Adipose tissue (tissue), 3 donors: ENCODE measurements around the gene CDKAL1. TPM values are rescaled to one million over a fixed set of nuclear protein-coding genes. Genes with fewer than 3 reads are reported as not detected.
"Not testable (repeated sequence)": the region's sequence is repeated elsewhere in the genome, so short reads cannot be mapped to it uniquely, and the experiment has no call there.

Experiments used
- H3K27ac ChIP-seq: one replicate; pipeline ENCODE4 v1.5.1; 2013; ENCODE audit warnings: low read depth, low read length
- WGBS, 3 donors: extraction: QIAGEN DNeasy Blood & Tissue Kit; methylation state at CpG; one replicate each; pipeline ENCODE4 v1.1.7; 2013; 5-methylcytosine and 5-hydroxymethylcytosine counted together
- polyA plus RNA-seq, 3 donors: library from polyadenylated mRNA; stranded (reverse); fragments of 200-250 nt; gene quantifications; one replicate each; pipeline ENCODE4 v1.2.3, GENCODE V29; 2013
- donor health status: healthy with polysubstance abuse.
- donor health status: Bipolar disorder and iron deficiency.
- donor health status: healthy.

CDKAL1 gene
- 1 to 10 TPM; 2.9 to 6.0 (median 3.6) TPM for polyA plus RNA-seq

DNA sequence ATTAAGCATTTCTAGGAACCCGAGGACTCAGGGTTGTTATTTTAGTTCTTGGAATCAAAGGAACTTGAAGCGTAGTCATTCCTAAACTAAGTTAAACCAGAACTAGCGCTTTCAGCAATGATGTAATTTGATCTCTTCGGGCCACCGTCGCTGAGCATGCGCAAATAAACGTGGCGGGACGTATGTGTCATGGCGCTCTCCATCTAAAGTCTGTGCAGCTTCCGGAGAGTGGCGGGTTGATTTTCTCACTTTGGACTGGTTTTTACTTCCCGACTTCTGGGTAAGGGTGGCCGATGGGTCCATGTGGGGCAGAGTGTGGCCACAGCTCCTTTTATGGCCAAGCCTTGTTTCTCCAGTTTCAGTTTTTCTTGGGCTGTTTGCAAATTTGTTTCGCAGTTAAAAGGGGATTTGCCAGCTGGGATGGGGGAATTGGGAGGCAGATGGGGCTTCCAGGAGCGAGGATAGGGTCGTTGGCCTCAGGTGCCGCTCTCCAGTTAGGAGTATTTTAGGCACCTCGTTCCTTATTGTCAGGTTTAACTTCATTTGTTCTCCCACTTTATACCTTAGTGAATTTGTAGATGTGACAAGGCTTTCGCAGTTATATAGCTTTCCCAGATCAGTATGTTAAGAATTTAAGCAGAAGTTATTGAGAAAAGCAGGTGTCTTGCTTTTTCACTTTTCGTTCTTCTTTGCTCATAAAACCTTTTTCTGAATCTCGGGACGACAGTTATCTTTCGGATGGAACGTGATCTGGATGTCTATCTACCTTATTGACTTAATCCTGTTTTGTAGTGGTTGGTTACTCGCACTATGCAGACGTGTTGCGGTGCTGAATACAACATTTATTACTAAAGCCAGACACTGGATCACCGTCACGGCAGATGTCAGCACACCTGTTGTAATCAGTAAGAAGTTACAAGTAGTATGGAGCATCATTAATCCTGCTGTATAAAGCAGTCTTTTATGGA lies at the start of gene CDKAL1:
Gene CDKAL1 (plus strand): TSS at position 163 of the 968 bp plus-strand sequence. CDS start 11,894 bp downstream, outside the sequence.
- WGBS, 3 donors = 0 to 2% (median 0%) methylated on average over 31 of the region's 31 CpGs
- H3K27ac ChIP-seq = no peak within 1 kb of the TSS

DNA sequence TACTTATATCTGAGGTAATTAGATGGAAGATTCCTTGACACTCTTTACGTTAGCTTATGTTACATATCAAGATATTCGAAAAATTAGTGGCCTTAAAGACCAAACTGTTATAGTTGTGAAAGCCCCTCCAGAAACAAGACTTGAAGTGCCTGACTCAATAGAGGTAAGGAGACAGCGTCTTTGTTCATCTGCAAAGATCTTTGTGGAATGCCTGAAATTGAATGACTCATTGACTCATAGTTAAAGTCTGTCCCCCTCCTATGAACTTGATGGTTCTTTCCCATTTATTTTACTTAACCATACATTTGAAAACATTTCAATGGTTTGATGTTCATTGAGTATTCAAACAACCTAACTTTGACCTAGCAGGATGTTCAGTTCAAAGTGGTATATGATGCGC lies 47.6 kb upstream of the CDKAL1 start:
- no peak overlapping the region for H3K27ac ChIP-seq
- WGBS, 3 donors = 96 to 99% (median 97%) methylated on average over 4 of the region's 4 CpGs

DNA sequence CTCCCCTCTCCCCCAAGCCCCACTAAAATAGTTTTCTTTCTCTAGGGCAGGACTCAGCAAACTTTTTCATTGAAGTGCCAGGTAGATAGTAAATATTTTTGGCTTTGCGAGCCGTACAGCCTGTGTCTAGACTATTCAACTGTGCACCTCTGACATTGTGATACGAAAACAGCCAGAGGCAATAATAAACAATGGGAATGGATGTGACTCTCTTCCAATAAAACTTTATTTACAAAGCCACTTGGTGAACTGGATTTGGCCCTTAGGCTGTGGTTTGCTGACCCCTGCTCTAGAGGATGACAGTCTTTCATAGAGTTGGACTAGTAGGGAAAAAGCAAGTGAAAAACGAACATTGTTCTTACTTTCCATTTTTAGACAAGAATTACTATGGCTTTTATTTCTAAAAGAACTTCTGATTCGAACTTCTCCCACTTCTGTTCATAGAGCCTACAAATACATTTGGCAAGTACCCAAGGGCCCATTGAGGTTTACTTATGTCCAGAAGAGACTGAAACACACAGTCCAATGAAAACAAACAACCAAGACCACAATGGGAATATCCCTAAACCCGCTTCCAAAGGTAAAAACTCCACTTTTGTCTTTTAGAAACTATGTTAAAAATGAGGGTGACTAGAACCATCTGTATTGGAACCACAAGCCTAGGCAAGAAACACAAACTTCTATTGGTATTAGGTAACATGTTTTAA lies 46.4 kb upstream of the CDKAL1 start:
- WGBS, 3 donors = 95 to 97% (median 96%) methylated on average over 6 of the region's 6 CpGs
- no peak overlapping the region for H3K27ac ChIP-seq

DNA sequence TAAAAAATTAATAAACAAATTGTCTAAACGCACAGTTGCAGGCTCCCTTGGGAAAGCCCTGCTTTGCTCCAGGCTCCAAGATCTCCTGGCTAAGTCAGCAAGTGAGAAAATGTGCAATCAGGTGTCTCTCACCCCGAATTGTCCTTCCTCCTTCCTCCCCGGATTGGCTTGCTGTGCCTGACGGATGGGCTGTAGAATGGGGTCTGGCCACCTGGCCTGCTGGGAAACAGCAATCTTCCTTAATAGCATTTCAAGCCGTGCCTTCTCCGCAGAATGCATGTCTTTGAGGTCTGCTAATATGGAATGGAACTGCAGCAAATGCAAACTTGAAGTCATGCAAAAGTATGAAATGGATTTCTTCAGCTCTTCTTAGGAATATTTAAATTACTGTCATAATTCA lies 43.7 kb upstream of the CDKAL1 start:
- H3K27ac ChIP-seq = no peak overlapping the region
- 94 to 97% (median 95%) methylated on average over 6 of the region's 6 CpGs for WGBS, 3 donors

DNA sequence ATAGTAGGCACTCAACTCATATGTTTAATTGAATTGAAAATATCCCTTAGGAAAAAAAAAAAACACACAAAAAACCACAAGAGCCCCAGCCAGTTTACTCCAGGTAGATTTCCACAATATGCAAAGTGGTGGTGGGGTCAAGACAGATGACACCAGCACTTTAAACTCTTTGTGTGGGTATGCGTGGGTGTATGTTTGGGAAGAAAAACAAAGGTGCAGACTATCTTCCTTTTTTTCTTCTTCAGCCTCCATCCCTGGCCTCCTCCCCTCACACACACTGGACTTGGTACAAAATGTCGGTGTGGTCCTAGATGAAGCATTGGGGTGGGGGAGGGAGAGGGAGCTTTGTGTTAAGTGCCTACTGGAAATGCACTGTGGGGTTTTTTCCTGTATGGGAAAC lies 42.2 kb upstream of the CDKAL1 start:
- WGBS, 3 donors = 86 to 87% (median 86%) methylated on average over 2 of the region's 2 CpGs
- H3K27ac ChIP-seq = no peak overlapping the region

DNA sequence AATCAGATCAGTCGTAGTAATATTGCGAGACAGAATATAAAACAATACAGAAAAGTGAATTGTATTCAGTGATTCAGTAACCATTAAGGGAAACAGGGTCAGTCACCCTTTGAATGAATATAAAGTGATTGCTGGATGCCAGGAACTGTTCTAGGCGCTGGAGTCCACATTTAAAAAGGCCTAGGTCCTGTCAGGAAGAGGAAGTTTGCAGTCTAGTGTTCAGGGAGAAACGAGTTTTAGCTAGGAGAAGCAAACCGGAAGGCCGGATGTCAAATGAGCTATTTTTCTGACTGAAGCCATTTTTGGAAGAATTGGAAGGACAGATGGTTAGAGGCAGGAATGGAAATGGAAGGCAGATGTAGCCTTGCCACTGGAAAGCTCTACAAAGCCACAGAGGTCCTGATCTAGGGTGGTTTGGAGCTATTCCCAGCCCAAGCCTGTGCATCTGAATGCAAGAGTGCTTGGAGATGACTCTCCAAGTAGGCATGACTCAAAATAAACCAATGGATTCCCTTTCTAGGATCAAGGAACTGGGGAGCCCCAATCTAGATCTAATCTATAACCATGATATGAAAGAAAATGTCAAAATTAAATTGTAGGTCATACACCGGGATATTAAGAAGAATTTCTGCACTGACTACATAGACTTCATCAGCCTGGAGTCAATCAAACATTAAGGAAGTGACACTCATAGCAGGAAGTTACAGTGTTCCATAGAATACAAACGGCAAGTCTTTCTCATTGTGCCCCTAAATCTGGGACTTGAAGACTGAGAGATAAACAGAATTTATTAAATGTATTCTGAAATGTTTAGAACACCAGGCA lies 36.8 kb upstream of the CDKAL1 start:
- WGBS, 3 donors = 55 to 77% (median 59%) methylated on average over 8 of the region's 8 CpGs

DNA sequence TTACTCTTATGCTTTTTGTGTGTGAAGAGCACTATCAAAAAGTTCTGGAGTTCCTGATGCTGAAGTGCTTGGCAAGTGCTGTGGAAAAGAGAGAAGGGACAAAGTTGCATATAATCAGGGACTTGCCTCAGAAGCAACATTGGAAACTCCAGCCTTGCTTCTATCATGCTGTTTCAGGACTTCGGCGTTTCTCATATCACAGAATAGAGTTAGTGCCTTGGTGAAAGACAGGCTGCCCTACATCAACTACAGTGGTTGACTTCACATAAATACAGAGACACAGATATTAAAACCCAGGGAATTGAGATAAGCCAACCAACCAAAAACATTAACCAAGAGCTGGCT lies 36.2 kb upstream of the CDKAL1 start:
- WGBS, 3 donors = 94 to 99% (median 95%) methylated on average over 2 of the region's 2 CpGs
- H3K27ac ChIP-seq = no peak overlapping the region

More for the DNA sequence above, 36.8 kb upstream of the CDKAL1 start:
- H3K27ac ChIP-seq = no peak overlapping the region

DNA sequence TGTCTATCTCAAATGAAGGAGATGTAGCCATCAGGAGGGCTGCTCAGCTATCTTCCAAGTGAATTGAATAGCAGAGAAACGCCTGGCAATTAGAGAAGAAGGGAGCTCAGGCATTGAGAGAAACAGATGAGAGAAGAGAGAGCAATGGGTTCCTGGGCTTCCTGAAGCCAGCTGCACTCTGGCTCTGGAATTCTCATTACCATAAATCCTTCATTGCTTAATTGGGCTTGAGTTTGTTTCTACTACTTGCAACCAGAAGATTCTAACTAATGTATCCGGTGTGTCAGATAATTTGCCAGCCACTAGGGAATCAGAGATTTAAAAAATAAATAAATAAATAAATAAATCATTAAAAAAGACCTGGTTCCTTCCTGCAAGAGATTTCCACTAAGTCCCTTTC lies 25.0 kb upstream of the CDKAL1 start:
- 53 to 67% (median 66%) methylated on average over 2 of the region's 2 CpGs for WGBS, 3 donors

DNA sequence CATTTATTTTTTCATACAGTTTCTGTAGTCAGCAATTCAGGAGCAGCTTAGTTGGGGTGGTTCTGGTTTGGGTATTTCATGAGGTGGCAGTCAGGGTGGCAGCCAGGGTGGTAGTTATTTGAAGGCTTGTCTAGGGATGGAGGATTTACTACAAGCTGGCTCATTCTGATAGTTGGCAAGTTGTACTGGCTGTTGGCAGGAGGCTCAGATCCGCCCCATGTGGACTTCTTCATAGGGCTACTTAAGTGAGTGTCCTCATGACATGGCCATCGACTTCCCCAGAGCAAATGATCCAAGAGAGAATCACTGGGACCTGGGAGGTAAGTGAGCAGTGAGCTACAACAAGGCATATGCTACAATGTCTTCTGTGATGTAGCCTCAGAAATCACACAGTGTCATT lies 22.4 kb upstream of the CDKAL1 start:
- H3K27ac ChIP-seq = no peak overlapping the region
- 78 to 88% (median 83%) methylated on average over 2 of the region's 2 CpGs for WGBS, 3 donors

More for the DNA sequence above, 25.0 kb upstream of the CDKAL1 start:
- H3K27ac ChIP-seq = no peak overlapping the region

DNA sequence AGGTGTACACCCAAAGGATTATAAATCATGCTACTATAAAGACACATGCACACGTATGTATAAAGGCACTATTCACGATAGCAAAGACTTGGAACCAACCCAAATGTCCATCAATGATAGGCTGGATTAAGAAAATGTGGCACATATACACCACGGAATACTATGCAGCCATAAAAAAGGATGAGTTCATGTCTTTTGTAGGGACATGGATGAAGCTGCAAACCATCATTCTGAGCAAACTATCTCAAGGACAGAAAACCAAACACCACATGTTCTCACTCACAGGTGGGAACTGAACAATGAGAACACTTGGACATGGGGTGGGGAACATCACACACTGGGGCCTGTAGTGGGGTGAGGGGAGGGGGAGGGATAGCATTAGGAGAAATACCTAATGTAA lies 9.0 kb upstream of the CDKAL1 start:
- 60 to 90% (median 78%) methylated on average over 3 of the region's 3 CpGs for WGBS, 3 donors
- H3K27ac ChIP-seq = not testable (repeated sequence)

DNA sequence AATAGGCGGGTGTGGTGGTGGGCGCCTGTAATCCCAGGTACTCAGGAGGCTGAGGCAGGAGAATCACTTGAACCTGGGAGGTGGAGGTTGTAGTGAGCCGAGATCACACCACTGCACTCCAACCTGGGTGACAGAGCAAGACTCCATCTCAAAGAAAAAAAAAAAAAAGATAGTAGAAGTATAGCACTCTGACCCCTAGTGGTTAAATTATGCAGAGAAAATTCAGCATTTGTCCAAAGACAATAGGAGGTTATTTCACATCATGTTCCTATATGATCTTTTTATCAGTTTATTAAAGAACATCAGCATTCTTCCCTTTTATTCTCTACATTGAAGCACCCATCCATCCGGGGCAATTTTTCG lies 5.2 kb upstream of the CDKAL1 start:
- WGBS, 3 donors = 23 to 33% (median 27%) methylated on average over 5 of the region's 5 CpGs
- H3K27ac ChIP-seq = not testable (repeated sequence)

DNA sequence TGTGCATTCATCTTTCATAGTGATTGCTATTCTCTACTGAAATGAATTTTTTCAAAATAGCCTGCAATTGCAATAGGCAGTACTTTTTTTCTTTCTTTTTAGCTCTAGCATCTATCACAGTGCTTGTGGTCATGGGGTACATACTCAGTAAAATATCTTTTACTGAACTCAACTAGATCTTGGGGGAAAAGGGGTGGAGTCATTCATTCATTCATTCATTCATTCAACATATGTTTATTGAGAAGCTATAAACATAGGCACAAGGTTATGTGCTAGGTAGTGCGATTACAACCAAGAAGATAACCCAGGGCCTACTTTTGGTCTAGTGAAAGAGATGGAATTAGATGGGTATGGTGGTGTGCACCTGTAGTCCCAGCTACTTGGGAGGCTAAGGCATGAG lies 1.4 kb upstream of the CDKAL1 start:
- no peak overlapping the region for H3K27ac ChIP-seq
- WGBS, 3 donors = 96 to 100% (median 100%) methylated on average over 1 of the region's 1 CpG

DNA sequence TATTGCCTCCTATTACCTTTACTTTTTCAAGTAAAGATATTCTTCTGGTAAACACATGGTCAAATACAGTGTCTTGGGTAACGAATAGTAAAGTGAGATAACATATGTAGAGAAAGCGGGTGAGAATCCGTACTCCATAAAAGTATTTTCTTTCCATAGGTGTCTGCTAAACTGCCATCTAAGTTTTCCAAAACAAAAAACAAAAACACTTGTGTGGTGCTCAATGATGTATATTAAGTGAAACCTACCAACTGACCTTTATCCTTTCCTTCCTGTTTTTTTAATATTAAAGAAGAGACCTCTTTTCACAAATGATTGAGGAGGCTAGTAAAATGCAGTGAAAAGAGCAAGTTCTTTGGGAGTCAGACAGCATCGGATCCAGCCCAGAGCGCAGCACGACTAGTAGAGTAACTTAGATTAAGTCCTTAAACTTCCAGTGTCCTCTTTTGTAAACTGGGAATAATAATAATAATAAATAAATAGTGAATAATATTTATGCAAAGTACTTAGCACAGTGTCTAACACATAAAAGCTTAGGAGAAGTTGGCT lies 437 bp upstream of the CDKAL1 start:
- WGBS, 3 donors = 43 to 52% (median 46%) methylated on average over 6 of the region's 6 CpGs
- H3K27ac ChIP-seq = no peak overlapping the region

DNA sequence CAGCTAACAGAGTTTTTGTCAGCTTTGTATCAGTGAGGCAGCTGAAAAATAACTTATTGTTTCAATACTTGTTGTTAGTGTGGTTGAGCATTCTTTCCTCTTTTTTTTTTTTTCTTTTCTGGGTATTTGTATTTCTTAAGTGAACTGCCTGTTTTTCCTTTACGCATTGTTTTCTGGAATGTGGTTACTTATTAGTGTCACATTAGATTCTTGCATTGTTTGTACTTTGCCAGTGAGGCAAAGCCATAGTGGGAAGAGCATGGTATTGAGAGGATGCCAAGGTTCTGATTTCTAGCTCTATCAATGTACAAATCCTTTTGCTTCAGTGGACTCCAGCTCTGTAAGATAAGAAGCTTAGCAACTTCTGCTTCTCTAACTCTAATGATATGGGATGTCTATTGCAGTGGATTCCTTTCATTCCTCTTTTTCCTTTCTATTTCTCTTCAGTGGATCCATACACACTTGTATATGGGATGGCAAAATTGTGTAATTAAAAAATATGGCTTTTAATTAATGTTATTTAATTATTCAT lies 3.9 kb downstream of the CDKAL1 start:
- 62 to 100% (median 100%) methylated on average over 1 of the region's 1 CpG for WGBS, 3 donors
- no peak overlapping the region for H3K27ac ChIP-seq

DNA sequence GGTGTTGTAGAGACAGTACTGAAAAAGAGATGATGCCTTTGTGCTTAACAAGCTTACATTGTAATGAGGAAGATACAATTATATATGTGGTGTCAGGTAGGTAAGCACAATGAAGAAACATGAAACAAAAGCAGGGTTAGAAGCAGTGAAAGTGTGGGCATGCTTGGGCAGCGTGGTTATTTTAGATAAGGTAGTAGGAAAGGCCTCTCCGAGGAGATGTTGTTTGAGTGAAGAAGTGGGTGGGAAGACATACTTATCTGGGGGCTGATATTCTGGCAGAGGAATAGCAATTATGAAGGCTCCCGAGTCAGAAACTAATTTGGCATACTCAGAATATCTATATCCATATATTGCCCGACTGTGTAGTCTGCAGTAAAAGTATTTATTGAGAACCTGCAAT lies 4.7 kb downstream of the CDKAL1 start:
- WGBS, 3 donors = 82 to 89% (median 83%) methylated on average over 4 of the region's 4 CpGs
- H3K27ac ChIP-seq = no peak overlapping the region

DNA sequence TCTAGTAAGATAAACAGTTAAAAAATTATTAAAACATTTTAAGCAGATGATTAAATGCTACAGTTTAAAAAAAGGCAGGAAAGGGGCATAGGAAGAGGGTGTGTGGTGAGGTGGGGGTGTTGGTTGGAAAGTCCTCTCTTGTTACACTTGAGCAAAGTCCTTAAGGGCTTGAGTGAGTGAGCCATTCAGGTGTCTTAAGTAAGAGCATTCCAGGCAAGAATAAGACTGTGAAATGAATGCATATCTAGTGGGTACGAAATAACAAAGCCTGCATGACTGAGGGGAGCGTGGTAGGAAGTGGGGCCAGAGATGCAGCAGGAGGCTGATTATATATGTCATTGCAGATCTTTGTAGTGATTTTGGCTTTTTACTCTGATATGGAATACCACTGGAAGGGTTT lies 5.1 kb downstream of the CDKAL1 start:
- no peak overlapping the region for H3K27ac ChIP-seq
- 95 to 99% (median 97%) methylated on average over 2 of the region's 2 CpGs for WGBS, 3 donors

DNA sequence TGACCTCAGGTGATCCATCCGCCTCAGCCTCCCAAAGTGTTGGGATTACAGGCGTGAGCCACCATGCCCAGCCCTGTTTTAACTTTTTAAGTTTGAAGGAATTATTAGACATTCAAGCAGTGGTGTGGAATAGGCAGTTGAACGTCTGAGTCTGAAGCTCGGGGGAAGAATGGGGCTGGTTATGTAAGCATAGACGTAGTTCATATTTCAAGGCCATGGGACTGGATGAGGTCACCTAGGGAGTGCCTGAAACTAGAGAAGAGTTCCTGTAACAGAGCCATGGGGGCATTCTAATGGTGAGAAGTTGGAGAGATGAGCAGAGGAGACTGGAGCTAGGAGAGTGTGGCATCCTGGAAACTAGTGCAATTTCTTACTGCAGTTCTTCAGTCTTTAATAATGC lies 6.4 kb downstream of the CDKAL1 start:
- H3K27ac ChIP-seq = no peak overlapping the region
- WGBS, 3 donors = 70 to 77% (median 72%) methylated on average over 5 of the region's 5 CpGs

DNA sequence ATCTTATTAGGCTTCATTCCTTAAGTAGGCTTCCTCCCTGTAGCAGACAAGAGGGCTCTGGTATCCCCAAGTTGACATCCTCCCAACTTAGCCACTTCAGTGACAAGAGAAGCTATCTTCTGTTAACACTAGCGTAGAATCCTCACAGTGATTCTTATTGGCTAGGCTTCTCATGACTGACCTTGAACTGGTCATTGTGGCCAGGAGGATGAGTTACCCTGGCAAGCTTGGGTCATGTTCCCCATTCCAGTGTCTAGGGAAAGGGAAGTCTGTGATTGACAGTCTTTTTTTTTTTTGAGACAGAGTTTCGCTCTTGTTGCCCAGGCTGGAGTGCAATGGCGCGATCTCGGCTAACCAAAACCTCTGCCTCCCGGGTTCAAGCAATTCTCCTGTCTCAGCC lies 7.1 kb downstream of the CDKAL1 start:
- H3K27ac ChIP-seq = no peak overlapping the region
- 95 to 100% (median 99%) methylated on average over 6 of the region's 6 CpGs for WGBS, 3 donors
